CD4-positive, alpha-beta T cell treated with Interleukin-6 for 4 hours (primary cell): ENCODE results near the gene ZEB2.

ENCODE experiments used
- DNase-seq: peaks from one replicate; pipeline ENCODE4 v3.0.0-alpha.2; 2020; ENCODE audit warnings: mixed read lengths

The ZEB2 gene

GRCh38 chr2:144468823-144469595 is 50.9 kb downstream of the ZEB2 start:
- no peak for DNase-seq

DNA sequence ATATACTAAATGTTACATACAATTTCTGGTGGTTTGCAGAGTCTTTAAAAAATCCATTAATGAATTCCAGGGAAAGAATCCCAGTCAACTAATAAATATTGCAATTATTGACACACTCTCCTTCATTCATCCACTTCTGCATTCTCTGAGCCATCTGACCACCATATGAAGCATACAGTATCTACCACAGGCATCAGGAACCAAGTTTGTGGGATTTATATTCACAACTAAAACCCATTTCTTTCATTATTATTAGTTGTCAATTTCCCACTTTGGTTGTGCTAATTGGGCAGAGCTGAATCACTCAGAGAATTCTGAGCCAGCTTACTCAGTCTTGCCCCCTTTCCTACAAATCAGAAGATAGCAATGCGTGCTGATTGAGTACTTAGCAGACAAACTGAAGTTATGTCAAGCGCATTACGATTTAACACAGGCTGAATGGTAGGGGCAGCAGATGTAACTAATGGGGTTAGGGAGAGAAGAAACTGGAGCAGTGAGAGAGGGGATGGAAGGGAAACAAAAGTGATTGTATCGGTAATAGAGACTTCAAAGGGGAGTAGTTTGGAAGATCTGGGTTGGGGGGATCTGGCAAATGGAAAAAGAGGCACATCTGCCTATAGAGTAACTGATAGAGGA is 52.3 kb downstream of the ZEB2 start:
- DNase-seq, result no peak

- DNase-seq, result no peak
These were observed 53.3 kb downstream of the ZEB2 start for GRCh38 chr2:144466637-144467036.

GRCh38 chr2:144465749-144466148 is 54.2 kb downstream of the ZEB2 start:
- DNase-seq, result no peak

DNA sequence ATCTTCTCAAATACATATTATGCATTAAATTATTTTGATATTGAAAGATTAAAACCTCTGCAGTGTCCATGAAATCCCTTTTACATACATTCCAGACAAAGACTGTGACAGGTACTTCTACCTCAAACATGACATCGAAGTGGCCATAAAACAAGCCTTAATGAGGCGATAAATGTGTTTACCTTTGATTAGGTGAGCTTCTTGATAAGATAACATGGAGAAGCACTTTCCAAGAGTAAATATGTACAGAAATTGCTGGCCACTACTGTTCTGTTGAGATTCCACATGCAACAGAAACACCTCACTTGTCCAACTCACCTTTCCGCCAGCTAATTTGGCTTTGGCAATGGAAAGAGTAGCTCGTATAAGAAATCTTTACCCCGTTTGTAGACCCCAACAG is 55.2 kb downstream of the ZEB2 start:
- no peak for DNase-seq

- no peak for DNase-seq
These were observed 56.7 kb downstream of the ZEB2 start for GRCh38 chr2:144463266-144463665.

DNA sequence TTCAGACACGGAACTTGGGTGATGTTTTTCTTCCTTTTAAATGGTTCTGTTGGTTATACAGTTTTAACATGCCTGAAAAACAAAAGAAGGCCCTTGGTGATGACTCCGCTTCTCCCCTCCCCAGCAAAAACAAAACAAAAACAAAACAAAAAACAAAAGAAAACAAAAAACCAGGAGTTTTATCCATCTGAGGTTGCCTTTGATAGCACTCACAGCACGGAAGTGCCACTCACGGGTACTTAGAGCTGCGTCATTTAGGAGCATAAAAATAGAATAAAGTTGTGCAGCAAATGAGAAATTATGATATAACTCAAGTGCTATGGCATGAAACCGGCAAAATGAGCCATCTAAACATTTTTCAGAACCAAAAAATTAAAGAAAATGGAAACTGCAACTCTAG is 57.7 kb downstream of the ZEB2 start:
- DNase-seq, result no peak

DNA sequence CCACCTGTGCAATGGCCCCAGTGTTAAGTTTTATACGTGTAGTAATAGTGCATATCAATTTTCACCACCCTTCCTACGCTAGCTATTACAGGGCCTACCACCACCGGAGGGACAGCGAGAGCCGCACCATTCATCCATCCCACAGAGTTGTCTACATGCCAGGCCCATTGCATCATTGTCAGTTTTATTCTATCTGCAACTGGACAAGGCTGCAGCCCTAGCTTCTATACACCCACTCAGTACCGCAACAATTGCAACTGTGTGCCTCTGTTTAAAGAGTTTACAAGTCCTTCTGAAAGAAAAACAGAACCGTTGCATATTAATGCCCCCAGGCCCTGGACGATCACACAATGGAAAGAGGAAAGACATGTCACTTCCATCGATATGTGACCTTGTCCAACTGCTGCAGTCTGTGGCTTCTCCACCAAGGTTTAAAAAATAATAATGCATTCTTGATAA is 58.6 kb downstream of the ZEB2 start:
- no peak for DNase-seq

- DNase-seq, result no peak
These were observed 59.1 kb downstream of the ZEB2 start for GRCh38 chr2:144460727-144461307.

GRCh38 chr2:144459937-144460336 is 60.0 kb downstream of the ZEB2 start:
- DNase-seq, result peak; percentile 6

GRCh38 chr2:144459286-144459685 is 60.6 kb downstream of the ZEB2 start:
- DNase-seq, result no peak

DNA sequence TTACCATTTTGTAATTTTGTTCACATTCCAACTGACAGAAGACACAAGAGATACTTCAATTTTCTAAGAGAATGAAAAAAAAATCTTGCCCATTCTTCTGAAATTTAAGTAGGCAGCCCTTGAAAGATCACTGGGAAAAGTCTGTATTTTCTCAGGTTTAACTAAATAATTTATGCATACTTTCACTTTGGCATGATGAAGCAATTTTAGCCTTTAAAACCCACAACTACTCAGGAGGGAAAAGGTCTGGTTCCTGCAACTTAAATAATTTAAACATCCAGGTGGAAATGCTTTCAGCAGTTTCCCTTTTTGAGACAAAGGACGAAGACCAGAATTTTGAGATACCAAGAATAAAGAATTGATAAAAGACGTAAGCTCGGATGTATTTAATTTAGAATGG is 61.4 kb downstream of the ZEB2 start:
- no peak for DNase-seq

GRCh38 chr2:144456680-144457079 is 63.2 kb downstream of the ZEB2 start:
- no peak for DNase-seq

- DNase-seq, result no peak
These were observed 63.9 kb downstream of the ZEB2 start for GRCh38 chr2:144455987-144456386.

DNA sequence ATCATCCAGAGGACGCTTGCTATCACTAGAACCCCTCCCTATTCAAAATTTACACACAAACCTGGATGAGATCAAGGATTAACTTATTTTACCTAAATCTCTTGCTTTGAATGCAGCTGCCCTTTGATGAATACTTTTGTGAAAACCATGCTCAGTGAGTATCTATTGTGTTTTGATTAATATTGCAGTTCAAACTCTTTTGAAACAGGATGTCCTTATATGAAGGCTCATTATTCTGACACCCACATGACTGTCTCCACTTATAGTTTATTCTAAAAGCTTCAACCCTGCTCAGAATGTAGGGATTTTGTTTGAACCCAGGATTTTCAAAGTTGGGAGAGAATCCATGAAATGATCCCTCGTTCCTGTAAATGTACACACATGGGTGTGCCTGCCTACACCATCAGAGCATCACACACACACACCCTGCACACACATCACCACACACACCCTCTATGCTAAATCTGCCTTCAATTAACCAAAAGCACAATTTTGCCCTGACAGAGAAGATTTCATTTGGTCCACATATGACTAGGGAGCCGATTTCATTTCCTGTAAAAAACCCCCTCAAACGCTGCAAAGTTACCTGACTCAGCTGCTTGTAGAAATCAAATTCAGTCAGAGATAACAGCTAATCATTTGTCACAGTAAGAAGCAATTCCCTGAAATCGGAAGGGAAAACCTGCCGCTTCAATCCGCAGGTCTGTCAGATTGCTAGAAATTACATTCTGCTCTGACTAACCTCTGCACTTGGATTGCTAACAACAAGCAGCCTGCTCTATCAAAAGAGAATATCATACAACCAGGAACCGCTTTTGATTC is 65.2 kb downstream of the ZEB2 start:
- DNase-seq, result no peak

DNA sequence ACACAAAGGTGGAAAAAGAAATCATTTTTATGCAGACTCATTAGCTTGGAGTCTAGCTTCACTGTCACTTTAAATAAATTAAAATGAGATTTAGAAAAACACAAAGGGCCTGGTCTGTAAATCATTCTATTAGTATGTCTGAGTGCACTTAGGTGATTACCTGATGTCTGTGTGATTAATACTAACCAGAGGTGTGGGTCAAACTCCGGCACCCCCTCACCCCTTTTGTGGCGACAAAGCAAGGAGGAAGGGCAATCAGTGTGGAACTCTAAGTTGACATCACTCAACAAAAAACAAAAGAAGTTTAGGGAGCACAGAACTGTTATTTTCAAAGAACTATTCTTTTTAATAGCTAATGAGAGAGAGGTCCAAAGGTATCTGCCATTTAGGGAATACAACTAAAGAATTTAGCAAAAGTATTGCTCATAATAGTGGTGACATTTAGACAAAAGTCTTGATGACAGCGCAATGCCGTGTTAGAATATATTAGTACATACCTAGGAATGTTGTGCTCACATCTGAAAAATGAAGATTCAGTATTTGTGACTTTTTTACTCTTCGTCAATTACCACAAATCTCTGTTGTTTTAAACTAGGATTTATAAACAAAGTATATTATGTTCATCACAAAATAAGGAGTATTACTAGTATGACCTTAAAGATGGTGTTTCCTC is 66.3 kb downstream of the ZEB2 start:
- no peak for DNase-seq

DNA sequence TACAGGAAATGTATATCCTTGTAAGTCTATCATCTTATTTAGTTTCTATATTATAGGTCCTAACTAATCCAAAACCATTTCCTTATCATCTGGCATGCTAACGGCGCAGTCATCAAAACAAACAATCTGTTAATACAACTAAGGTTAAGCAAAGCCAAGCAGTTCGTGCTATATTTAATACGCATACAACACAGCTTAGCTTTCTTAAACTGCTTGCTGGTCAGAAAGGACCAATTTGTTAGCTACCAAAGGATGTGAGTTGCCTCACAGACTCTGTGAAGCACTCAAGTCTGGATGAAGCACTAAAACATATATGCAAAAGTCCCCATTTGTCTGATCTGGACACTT is 67.0 kb downstream of the ZEB2 start:
- DNase-seq, result no peak

GRCh38 chr2:144452169-144452988 is 67.5 kb downstream of the ZEB2 start:
- DNase-seq, result no peak

DNA sequence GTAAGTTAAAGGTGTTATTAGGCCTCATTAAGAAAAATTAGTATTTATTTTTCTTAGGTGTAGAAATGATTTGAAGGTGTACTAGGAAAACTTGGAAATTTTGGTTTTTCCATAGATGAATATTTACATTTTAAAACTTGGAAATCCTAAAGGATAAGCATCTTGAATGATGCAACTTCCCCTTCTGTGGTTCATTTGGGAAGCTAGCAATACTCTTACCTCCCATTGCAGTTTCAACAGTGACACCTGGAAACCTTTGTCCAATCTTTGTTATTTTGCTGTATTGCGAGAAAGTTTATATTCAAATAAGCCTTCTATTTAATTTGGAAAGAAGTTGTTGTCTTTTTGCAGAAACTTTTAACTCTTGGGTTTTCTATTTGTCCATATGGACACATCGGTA is 68.5 kb downstream of the ZEB2 start:
- no peak for DNase-seq

- no peak for DNase-seq
These were observed 70.9 kb downstream of the ZEB2 start for GRCh38 chr2:144449028-144449406.

DNA sequence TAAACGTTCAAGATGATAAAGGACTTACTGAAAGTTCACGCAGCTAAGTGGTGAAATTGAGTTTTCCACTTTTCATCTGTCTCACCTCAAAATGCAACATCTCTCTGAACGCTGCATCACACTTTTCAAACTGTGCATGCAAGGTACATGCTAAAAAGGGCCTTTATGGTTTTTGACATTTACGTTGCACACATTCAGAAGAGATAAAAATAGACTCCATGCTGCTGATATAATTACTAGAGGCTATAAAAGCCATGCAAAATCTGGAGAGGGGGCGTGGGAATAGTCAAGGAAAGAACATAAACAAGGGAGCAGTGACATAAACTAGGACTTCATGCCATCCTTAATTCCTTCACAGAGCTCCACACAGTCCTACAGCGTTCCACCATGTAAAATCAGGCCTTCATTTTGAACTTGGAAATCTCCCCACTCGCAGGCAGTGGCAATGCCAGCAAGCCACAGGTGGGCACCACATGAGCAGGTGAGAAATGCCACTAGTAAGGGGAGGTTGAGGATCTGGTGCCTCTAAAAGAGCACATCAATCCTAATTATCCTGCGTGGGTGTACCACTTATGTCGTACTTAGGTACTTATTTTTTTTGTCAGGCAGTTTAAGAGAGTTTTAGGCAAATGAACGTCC is 71.4 kb downstream of the ZEB2 start:
- no peak for DNase-seq

GRCh38 chr2:144447535-144447934 is 72.4 kb downstream of the ZEB2 start:
- no peak for DNase-seq
